CD4-positive, alpha-beta T cell treated with Interferon alpha-2 for 1 hour (primary cell): ENCODE measurements around the gene CCL18.
A peak's percentile ranks its signal among the peaks of the same experiment; 100 is the strongest.
"Not testable (repeated sequence)": the region's sequence is repeated elsewhere in the genome, so short reads cannot be mapped to it uniquely, and the experiment has no call there.

ENCODE experiments used
- DNase-seq, 2 donors: peaks; one replicate each; pipeline ENCODE4 v3.0.0-alpha.2; 2020 to 2022

CCL18 gene

GRCh38 chr17:36063786-36064541 lies at the start of gene CCL18:
CCL18 (plus strand) TSS chr17:36064272; CDS start chr17:36064343, 71 bp downstream.
- DNase-seq, result no peak

- DNase-seq, result no peak
Observed at GRCh38 chr17:36014946-36015345, 49.1 kb upstream of the CCL18 start.

- DNase-seq, result not testable (repeated sequence)
Observed at GRCh38 chr17:36015895-36016294, 48.2 kb upstream of the CCL18 start.

GRCh38 chr17:36016555-36016954 lies 47.5 kb upstream of the CCL18 start:
- DNase-seq, result no peak

GRCh38 chr17:36017799-36018198 lies 46.3 kb upstream of the CCL18 start, which contains the start of gene CCL23:
CCL23 (minus strand) TSS chr17:36017972; CDS start chr17:36017897, 75 bp downstream.
- no peak for DNase-seq

GRCh38 chr17:36019423-36019822 lies 44.6 kb upstream of the CCL18 start:
- no peak for DNase-seq

- no peak for DNase-seq
Observed at GRCh38 chr17:36024106-36024869, 39.8 kb upstream of the CCL18 start.

GRCh38 chr17:36027761-36028160 lies 36.3 kb upstream of the CCL18 start:
- no peak for DNase-seq

- DNase-seq, result no peak
Observed at GRCh38 chr17:36030956-36031355, 33.1 kb upstream of the CCL18 start.

GRCh38 chr17:36034127-36034526 lies 29.9 kb upstream of the CCL18 start:
- peak in 1 of 2 donors; percentile 1 for DNase-seq

- no peak for DNase-seq
Observed at GRCh38 chr17:36036235-36036634, 27.8 kb upstream of the CCL18 start.

- DNase-seq, result no peak
Observed at GRCh38 chr17:36048066-36048465, 16.0 kb upstream of the CCL18 start.

GRCh38 chr17:36049643-36050042 lies 14.4 kb upstream of the CCL18 start:
- DNase-seq, result no peak

GRCh38 chr17:36055171-36055570 lies 8.9 kb upstream of the CCL18 start:
- no peak for DNase-seq

GRCh38 chr17:36055921-36056520 lies 8.1 kb upstream of the CCL18 start:
- no peak for DNase-seq

- no peak for DNase-seq
Observed at GRCh38 chr17:36057911-36058310, 6.2 kb upstream of the CCL18 start.

GRCh38 chr17:36059406-36059805 lies 4.7 kb upstream of the CCL18 start:
- DNase-seq, result no peak

- DNase-seq, result no peak
Observed at GRCh38 chr17:36060816-36061215, 3.3 kb upstream of the CCL18 start.

GRCh38 chr17:36066365-36066985 lies 2.4 kb downstream of the CCL18 start:
- peak; percentile 65 to 70 for DNase-seq

GRCh38 chr17:36068524-36068923 lies 4.5 kb downstream of the CCL18 start:
- DNase-seq, result no peak

- DNase-seq, result no peak
Observed at GRCh38 chr17:36069136-36069535, 5.1 kb downstream of the CCL18 start.

- no peak for DNase-seq
Observed at GRCh38 chr17:36070427-36070826, 6.4 kb downstream of the CCL18 start.

- no peak for DNase-seq
Observed at GRCh38 chr17:36071751-36072150, 7.7 kb downstream of the CCL18 start.
